Neural cell (in vitro differentiated cells): ENCODE results near the gene EGLN1. TPM values are rescaled to one million over a fixed set of nuclear protein-coding genes. Genes with fewer than 3 reads are reported as not detected.
"Not testable (repeated sequence)": the region's sequence is repeated elsewhere in the genome, so short reads cannot be mapped to it uniquely, and the experiment has no call there.

ENCODE experiments used
- H2AFZ ChIP-seq: fragments of 200-600, 300-800 bp; sonication (generic), shearing (Covaris generic); 2 replicates; pipeline ENCODE4 v1.6.0; 2014; ENCODE audit warnings: low read depth, mild to moderate bottlenecking, antibody characterized with exemption, low read length, moderate library complexity
- H3F3A ChIP-seq: fragments of 200-600 bp; shearing (Covaris generic); 2 replicates; pipeline ENCODE4 v1.6.1; 2016; ENCODE audit warnings: mild to moderate bottlenecking, moderate library complexity, mixed read lengths, antibody characterized with exemption, low read length; ENCODE audit not compliant: insufficient read depth, poor library complexity, severe bottlenecking
- H3K27ac ChIP-seq: fragments of 200-600, 300-800 bp; sonication (generic), shearing (Covaris generic); 2 replicates; pipeline ENCODE4 v1.5.1; 2014; ENCODE audit warnings: mild to moderate bottlenecking, low read length, moderate library complexity
- H3K27me3 ChIP-seq: fragments of 300-800, 200-600 bp; sonication (generic), shearing (Covaris generic); 2 replicates; pipeline ENCODE4 v1.6.0; 2014; ENCODE audit warnings: mild to moderate bottlenecking, low read depth, low read length, moderate library complexity; ENCODE audit not compliant: insufficient read depth
- H3K36me3 ChIP-seq: fragments of 300-800, 200-600 bp; sonication (generic), shearing (Covaris generic); 2 replicates; pipeline ENCODE4 v1.5.1; 2014; ENCODE audit warnings: mild to moderate bottlenecking, antibody characterized with exemption, low read length, moderate library complexity; ENCODE audit not compliant: insufficient read depth
- H3K4me2 ChIP-seq: fragments of 300-800, 200-600 bp; sonication (generic), shearing (Covaris generic); 2 replicates; pipeline ENCODE4 v1.6.0; 2014; ENCODE audit warnings: mild to moderate bottlenecking, low read length
- H3K4me3 ChIP-seq: fragments of 300-800, 200-600 bp; sonication (generic), shearing (Covaris generic); 2 replicates; pipeline ENCODE4 v1.5.1; 2014; ENCODE audit warnings: mild to moderate bottlenecking, low read length, moderate library complexity
- H3K79me2 ChIP-seq: fragments of 200-600 bp; shearing (Covaris generic); replicated peaks from 2 replicates; pipeline ENCODE4 v1.6.0; 2014; ENCODE audit warnings: mild to moderate bottlenecking, low read length, moderate library complexity; ENCODE audit not compliant: insufficient read depth
- H3K9ac ChIP-seq: fragments of 300-800, 200-600 bp; sonication (generic), shearing (Covaris generic); 2 replicates; pipeline ENCODE4 v1.6.1; 2016; ENCODE audit warnings: mild to moderate bottlenecking, low read length, mixed read lengths
- H3K9me2 ChIP-seq: fragments of 200-600 bp; shearing (Covaris generic); 2 replicates; pipeline ENCODE4 v1.6.1; 2016; ENCODE audit warnings: mild to moderate bottlenecking, low read length, mixed read lengths; ENCODE audit not compliant: insufficient read depth
- H3K9me3 ChIP-seq: fragments of 200-600, 300-800 bp; sonication (generic), shearing (Covaris generic); 2 replicates; pipeline ENCODE4 v1.6.1; 2016; ENCODE audit warnings: mild to moderate bottlenecking, mixed run types, low read length, moderate library complexity, mixed read lengths
- H4K20me1 ChIP-seq: fragments of 200-600 bp; shearing (Covaris generic); 2 replicates; pipeline ENCODE4 v1.6.1; 2016; ENCODE audit warnings: mild to moderate bottlenecking, mixed run types; ENCODE audit not compliant: insufficient read depth
- EP300 ChIP-seq: fragments of 450-650 bp; conservative IDR thresholded peaks from 2 replicates; pipeline ENCODE4 v1.6.1; 2014; ENCODE audit warnings: antibody characterized with exemption, mild to moderate bottlenecking, moderate library complexity; ENCODE audit not compliant: poor library complexity, severe bottlenecking
- EZH2 ChIP-seq: fragments of 200-600, 300-800 bp; shearing (Covaris generic), sonication (generic); IDR thresholded peaks from 2 replicates; pipeline ENCODE4 v1.6.1; 2014; ENCODE audit warnings: antibody characterized with exemption, low read length, borderline replicate concordance, mild to moderate bottlenecking; ENCODE audit not compliant: insufficient read depth, poor library complexity, severe bottlenecking
- MXI1 ChIP-seq: fragments of 450-650 bp; conservative IDR thresholded peaks from 2 replicates; pipeline ENCODE4 v1.6.1; 2014; ENCODE audit warnings: antibody characterized with exemption, mild to moderate bottlenecking; ENCODE audit not compliant: poor library complexity, severe bottlenecking
- POLR2AphosphoS5 ChIP-seq: IDR thresholded peaks from 2 replicates; pipeline ENCODE4 v1.6.1; 2012
- RAD21 ChIP-seq: fragments of 450-650 bp; conservative IDR thresholded peaks from 2 replicates; pipeline ENCODE4 v1.6.1; 2014; ENCODE audit warnings: antibody characterized with exemption, mild to moderate bottlenecking, moderate library complexity
- SMC3 ChIP-seq: fragments of 450-650 bp; conservative IDR thresholded peaks from 2 replicates; pipeline ENCODE4 v1.6.1; 2014; ENCODE audit warnings: antibody characterized with exemption, mild to moderate bottlenecking, moderate library complexity; ENCODE audit not compliant: poor library complexity
- TAF1 ChIP-seq: IDR thresholded peaks from 2 replicates; pipeline ENCODE4 v1.6.1; 2012; ENCODE audit warnings: low read depth
- polyA plus RNA-seq: library from polyadenylated mRNA; depleted of rRNA; stranded (reverse); fragments of >200 nt; gene quantifications from 2 replicates; pipeline ENCODE4 v1.2.3, GENCODE V29; 2014
- TF ChIP-seq, protein P1 (sequence below): IDR thresholded peaks from 2 replicates; pipeline ENCODE4 v1.6.1; 2012; ENCODE audit warnings: borderline replicate concordance
- TF ChIP-seq, protein P2 (sequence below): fragments of 450-650 bp; IDR thresholded peaks from 2 replicates; pipeline ENCODE4 v1.5.1; 2014; ENCODE audit warnings: antibody characterized with exemption, mild to moderate bottlenecking, moderate library complexity; ENCODE audit not compliant: poor library complexity, severe bottlenecking

Gene EGLN1
- polyA plus RNA-seq, 1 donor from 2014 or later = 33.2 TPM

GRCh38 chr1:231430678-231431352 is 8.7 kb upstream of the EGLN1 start:
- not testable (repeated sequence) for H3K27me3 ChIP-seq, H3F3A ChIP-seq, H3K9ac ChIP-seq, H3K9me2 ChIP-seq, H3K4me2 ChIP-seq, H3K4me3 ChIP-seq, H4K20me1 ChIP-seq, H2AFZ ChIP-seq, H3K27ac ChIP-seq, H3K9me3 ChIP-seq, H3K36me3 ChIP-seq, H3K79me2 ChIP-seq

GRCh38 chr1:231428377-231428776 is 6.3 kb upstream of the EGLN1 start:
- H3K36me3 ChIP-seq = no peaks in the 10 kb centered on the region
- no peak overlapping the region for H3K4me3 ChIP-seq
- H3K9ac ChIP-seq = no peak overlapping the region
- no peaks in the 10 kb centered on the region for H4K20me1 ChIP-seq
- H3K9me3 ChIP-seq = no peaks in the 10 kb centered on the region
- H3K9me2 ChIP-seq = no peaks in the 10 kb centered on the region
- H3F3A ChIP-seq = no peaks in the 10 kb centered on the region
- no peaks in the 10 kb centered on the region for H3K27me3 ChIP-seq
- no peaks in the 10 kb centered on the region for H3K79me2 ChIP-seq
- no peak overlapping the region for H3K4me2 ChIP-seq
- no peak overlapping the region for H3K27ac ChIP-seq
- TF ChIP-seq TAF1 = no peak
- TF ChIP-seq EP300 = no peak
- no peak for TF ChIP-seq RAD21
- no peak for TF ChIP-seq EZH2
- TF ChIP-seq POLR2AphosphoS5 = no peak
- TF ChIP-seq, protein P1, sequence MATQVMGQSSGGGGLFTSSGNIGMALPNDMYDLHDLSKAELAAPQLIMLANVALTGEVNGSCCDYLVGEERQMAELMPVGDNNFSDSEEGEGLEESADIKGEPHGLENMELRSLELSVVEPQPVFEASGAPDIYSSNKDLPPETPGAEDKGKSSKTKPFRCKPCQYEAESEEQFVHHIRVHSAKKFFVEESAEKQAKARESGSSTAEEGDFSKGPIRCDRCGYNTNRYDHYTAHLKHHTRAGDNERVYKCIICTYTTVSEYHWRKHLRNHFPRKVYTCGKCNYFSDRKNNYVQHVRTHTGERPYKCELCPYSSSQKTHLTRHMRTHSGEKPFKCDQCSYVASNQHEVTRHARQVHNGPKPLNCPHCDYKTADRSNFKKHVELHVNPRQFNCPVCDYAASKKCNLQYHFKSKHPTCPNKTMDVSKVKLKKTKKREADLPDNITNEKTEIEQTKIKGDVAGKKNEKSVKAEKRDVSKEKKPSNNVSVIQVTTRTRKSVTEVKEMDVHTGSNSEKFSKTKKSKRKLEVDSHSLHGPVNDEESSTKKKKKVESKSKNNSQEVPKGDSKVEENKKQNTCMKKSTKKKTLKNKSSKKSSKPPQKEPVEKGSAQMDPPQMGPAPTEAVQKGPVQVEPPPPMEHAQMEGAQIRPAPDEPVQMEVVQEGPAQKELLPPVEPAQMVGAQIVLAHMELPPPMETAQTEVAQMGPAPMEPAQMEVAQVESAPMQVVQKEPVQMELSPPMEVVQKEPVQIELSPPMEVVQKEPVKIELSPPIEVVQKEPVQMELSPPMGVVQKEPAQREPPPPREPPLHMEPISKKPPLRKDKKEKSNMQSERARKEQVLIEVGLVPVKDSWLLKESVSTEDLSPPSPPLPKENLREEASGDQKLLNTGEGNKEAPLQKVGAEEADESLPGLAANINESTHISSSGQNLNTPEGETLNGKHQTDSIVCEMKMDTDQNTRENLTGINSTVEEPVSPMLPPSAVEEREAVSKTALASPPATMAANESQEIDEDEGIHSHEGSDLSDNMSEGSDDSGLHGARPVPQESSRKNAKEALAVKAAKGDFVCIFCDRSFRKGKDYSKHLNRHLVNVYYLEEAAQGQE = no peak
- TF ChIP-seq, protein P2, sequence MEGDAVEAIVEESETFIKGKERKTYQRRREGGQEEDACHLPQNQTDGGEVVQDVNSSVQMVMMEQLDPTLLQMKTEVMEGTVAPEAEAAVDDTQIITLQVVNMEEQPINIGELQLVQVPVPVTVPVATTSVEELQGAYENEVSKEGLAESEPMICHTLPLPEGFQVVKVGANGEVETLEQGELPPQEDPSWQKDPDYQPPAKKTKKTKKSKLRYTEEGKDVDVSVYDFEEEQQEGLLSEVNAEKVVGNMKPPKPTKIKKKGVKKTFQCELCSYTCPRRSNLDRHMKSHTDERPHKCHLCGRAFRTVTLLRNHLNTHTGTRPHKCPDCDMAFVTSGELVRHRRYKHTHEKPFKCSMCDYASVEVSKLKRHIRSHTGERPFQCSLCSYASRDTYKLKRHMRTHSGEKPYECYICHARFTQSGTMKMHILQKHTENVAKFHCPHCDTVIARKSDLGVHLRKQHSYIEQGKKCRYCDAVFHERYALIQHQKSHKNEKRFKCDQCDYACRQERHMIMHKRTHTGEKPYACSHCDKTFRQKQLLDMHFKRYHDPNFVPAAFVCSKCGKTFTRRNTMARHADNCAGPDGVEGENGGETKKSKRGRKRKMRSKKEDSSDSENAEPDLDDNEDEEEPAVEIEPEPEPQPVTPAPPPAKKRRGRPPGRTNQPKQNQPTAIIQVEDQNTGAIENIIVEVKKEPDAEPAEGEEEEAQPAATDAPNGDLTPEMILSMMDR = no peak
- TF ChIP-seq MXI1 = no peak
- TF ChIP-seq SMC3 = no peak
- H2AFZ ChIP-seq = no peak overlapping the region
